HFF-Myc (cell line): ENCODE results near the gene SYPL1.

Experiments
- DNase-seq: peaks from one replicate; pipeline ENCODE4 v3.0.0-alpha.2; 2011; ENCODE audit warnings: low read depth; ENCODE audit errors: extremely low read depth
- H3K4me3 ChIP-seq: replicated peaks from 2 replicates; pipeline ENCODE4 v1.5.1; 2011; ENCODE audit warnings: low read depth, mild to moderate bottlenecking, control low read depth, low read length
- TF ChIP-seq, protein P1 (sequence below): IDR thresholded peaks from 2 replicates; pipeline ENCODE4 v1.5.1; 2012; ENCODE audit warnings: mild to moderate bottlenecking, low read depth, low read length, control low read depth; ENCODE audit errors: missing control alignments

SYPL1 gene

DNA sequence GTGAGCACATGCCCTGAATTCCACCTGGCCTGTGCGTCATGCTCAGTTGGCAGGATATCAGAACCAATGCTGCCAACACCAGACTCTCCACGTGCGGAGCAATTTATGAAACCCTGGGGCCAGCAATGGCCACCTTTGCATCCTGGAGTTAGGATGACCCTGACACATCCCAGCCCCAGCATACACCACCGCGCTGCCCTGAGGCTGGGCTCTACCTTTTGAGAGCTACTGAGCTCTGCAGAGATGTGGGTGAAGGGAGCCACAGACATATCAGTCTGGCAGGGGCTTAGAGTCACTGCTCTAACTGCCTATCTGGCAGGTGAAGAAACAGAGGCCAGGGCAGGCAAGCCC is 41.9 kb downstream of the SYPL1 start:
- TF ChIP-seq, protein P1, sequence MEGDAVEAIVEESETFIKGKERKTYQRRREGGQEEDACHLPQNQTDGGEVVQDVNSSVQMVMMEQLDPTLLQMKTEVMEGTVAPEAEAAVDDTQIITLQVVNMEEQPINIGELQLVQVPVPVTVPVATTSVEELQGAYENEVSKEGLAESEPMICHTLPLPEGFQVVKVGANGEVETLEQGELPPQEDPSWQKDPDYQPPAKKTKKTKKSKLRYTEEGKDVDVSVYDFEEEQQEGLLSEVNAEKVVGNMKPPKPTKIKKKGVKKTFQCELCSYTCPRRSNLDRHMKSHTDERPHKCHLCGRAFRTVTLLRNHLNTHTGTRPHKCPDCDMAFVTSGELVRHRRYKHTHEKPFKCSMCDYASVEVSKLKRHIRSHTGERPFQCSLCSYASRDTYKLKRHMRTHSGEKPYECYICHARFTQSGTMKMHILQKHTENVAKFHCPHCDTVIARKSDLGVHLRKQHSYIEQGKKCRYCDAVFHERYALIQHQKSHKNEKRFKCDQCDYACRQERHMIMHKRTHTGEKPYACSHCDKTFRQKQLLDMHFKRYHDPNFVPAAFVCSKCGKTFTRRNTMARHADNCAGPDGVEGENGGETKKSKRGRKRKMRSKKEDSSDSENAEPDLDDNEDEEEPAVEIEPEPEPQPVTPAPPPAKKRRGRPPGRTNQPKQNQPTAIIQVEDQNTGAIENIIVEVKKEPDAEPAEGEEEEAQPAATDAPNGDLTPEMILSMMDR: no peak
- no peak for DNase-seq

GRCh38 chr7:106069471-106070200 is 42.5 kb downstream of the SYPL1 start:
- TF ChIP-seq, protein P1: no peak
- no peak for DNase-seq
- no peak overlapping the region for H3K4me3 ChIP-seq

More for the DNA sequence above, 41.9 kb downstream of the SYPL1 start:
- H3K4me3 ChIP-seq: no peak overlapping the region

GRCh38 chr7:106068986-106069385 is 43.1 kb downstream of the SYPL1 start:
- TF ChIP-seq, protein P1: no peak
- no peak overlapping the region for H3K4me3 ChIP-seq
- no peak for DNase-seq

DNA sequence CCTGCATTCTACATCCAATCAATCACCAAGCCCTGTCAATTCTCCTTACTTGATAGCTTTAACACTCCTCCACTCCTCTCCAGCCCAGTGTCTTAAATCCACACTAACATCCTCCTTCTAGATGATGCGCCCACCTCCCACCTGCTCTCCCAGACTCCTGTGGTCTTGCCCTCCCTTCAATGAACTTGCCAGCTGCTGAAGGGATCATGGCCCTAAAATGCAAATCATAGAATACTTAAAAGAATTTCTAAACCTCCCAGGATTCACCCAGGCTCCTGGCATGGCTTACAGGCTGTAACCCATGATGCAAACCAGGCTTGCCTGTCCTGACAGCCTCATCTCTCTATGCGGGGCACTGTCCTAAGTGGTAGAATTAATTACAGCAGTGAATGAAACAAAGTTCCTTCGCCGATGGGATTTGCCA is 43.6 kb downstream of the SYPL1 start:
- H3K4me3 ChIP-seq: no peak overlapping the region
- TF ChIP-seq, protein P1: no peak
- no peak for DNase-seq

DNA sequence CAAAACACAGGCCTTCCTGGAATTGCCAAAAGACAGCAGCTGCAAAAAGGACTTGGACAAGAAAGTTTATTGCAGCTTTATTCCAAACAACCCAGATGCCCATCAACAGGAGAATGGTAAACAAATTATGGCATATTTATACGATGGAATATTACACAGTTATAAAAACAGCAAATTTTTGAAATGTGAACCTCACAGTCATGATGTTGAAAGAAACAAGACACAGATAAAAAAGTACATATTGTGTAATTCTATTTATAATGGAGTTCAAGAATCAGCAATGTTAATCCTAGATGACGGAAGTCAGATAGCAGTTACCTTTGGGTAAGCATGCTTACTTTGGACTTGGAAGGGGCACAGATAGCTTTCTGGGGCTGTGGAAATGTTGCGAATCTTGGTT is 44.4 kb downstream of the SYPL1 start:
- no peak for DNase-seq
- TF ChIP-seq, protein P1: no peak

GRCh38 chr7:106065575-106066500 is 46.3 kb downstream of the SYPL1 start:
- DNase-seq: no peak
- H3K4me3 ChIP-seq: peak overlapping the region; percentile 19
- TF ChIP-seq, protein P1: no peak

More for the DNA sequence above, 44.4 kb downstream of the SYPL1 start:
- H3K4me3 ChIP-seq: no peak overlapping the region
